ENCODE results near the gene PGF. TPM values are rescaled to one million over a fixed set of nuclear protein-coding genes. Genes with fewer than 3 reads are reported as not detected.

PGF gene
- total RNA-seq, 1 experiment from 2014 or later, result 6.4 TPM

DNA sequence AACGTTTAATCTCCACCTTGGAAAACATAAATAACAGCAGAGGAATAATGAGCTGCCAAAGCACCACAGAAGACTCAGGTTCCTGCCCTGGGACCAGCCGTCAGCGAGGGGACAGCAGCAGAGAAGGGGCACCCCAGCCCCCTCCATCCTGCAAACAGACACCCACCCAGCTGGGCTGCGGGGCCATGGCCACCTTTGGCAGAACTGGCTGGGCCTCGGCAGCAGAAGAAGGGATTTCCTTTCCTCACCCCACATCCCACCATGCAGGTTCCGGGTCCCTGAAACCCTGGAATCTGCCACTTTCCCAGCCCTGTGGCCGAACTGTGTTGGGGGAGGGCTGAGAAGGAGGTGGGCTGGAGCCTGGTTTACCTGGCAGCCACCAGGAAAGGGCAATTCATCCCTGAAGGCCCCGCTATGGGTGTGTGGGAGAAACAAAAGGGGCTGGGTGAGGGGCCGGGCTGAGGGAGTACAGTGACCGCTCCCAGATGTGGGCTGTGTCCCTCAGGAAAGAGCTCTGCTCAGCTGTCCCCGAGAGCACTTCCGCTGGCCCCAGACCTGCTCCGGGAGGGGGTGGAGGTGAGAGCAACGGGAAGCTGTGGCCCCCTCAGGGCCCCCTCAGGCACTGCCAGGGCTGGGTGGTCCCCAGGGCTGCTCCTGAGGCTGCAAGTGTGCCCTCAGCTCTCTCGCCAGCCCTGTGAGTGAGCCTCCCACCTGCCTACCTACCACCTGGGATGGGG lies 3.8 kb downstream of the PGF start:
- ChIA-PET RAD21 (ENCODE audit: low non-redundant PET in 1 of 2, low total read pairs in 2 of 2, uncharacterized antibody in 2 of 2, unreplicated experiment in 2 of 2) (no interaction called here), POLR2A (no interaction called here), CTCF (no interaction called here)
- Histone ChIP-seq H3K36me3 (ENCODE audit: control insufficient read depth in 1 of 2, insufficient read depth in 2 of 2, low read length in 2 of 2) (no peaks in the 10 kb centered on the region), H3K4me2 (ENCODE audit: low read length) (no peak overlapping the region), H3K9ac (ENCODE audit: low read length) (no peak overlapping the region), H3K27me3 (ENCODE audit: insufficient read depth, low read length) (no peaks in the 10 kb centered on the region), H3K4me3 (replicated peaks in 1 of 2; ENCODE audit: low read depth in 1 of 2, low read length in 2 of 2) (no peak overlapping the region), H2AFZ (ENCODE audit: low read depth, low read length, poor library complexity, severe bottlenecking) (no peak overlapping the region), H3K9me3 (ENCODE audit: control insufficient read depth in 1 of 2, insufficient read depth in 1 of 2, low read depth in 1 of 2, low read length in 2 of 2) (no peaks in the 10 kb centered on the region), H3K4me1 (ENCODE audit: control insufficient read depth in 1 of 2, insufficient read depth in 2 of 2, low read length in 2 of 2) (peaks cover 4 to 25% of the 10 kb centered on the region in 2 experiments; a peak in 3 of 4 replicates), H3K9me2 (ENCODE audit: insufficient read depth) (no peaks in the 10 kb centered on the region), H4K20me1 (ENCODE audit: insufficient read depth) (no peaks in the 10 kb centered on the region), H3K79me2 (ENCODE audit: insufficient read depth, low read length) (no peaks in the 10 kb centered on the region), H3K27ac (ENCODE audit: low read depth, low read length) (no peak overlapping the region)
- ATAC-seq, result no peak
- TF ChIP-seq JUND (IDR thresholded peaks at IDR 0.05) (no peak), FOSL1 (IDR thresholded peaks at IDR 0.05; ENCODE audit: low read depth) (no peak), CBX3 (IDR thresholded peaks at IDR 0.05; ENCODE audit: low read depth) (no peak), ELF1 (IDR thresholded peaks at IDR 0.05; ENCODE audit: borderline replicate concordance, low read depth) (no peak), REST (IDR thresholded peaks at IDR 0.05; ENCODE audit: low read depth) (no peak), MAX (IDR thresholded peaks at IDR 0.05) (no peak), EGR1 (IDR thresholded peaks at IDR 0.05; ENCODE audit: low read depth) (no peak), ZFX (IDR thresholded peaks at IDR 0.05) (no peak), POLR2A (IDR thresholded peaks at IDR 0.05; ENCODE audit: borderline replicate concordance, extremely low read depth, insufficient read depth, insufficient read length) (no peak), CEBPB (IDR thresholded peaks at IDR 0.05; ENCODE audit: low read depth) (no peak), SP1 (IDR thresholded peaks at IDR 0.05; ENCODE audit: low read depth) (no peak), EZH2phosphoT487 (IDR thresholded peaks at IDR 0.05; ENCODE audit: borderline replicate concordance) (no peak), YY1 (IDR thresholded peaks at IDR 0.05; ENCODE audit: extremely low read depth, insufficient replicate concordance, low read depth, low read length) (no peak)
- TF ChIP-seq, protein P1, sequence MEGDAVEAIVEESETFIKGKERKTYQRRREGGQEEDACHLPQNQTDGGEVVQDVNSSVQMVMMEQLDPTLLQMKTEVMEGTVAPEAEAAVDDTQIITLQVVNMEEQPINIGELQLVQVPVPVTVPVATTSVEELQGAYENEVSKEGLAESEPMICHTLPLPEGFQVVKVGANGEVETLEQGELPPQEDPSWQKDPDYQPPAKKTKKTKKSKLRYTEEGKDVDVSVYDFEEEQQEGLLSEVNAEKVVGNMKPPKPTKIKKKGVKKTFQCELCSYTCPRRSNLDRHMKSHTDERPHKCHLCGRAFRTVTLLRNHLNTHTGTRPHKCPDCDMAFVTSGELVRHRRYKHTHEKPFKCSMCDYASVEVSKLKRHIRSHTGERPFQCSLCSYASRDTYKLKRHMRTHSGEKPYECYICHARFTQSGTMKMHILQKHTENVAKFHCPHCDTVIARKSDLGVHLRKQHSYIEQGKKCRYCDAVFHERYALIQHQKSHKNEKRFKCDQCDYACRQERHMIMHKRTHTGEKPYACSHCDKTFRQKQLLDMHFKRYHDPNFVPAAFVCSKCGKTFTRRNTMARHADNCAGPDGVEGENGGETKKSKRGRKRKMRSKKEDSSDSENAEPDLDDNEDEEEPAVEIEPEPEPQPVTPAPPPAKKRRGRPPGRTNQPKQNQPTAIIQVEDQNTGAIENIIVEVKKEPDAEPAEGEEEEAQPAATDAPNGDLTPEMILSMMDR (IDR thresholded peaks at IDR 0.05 in 2 of 3, conservative IDR thresholded peaks at IDR 0.05 in 1 of 3; ENCODE audit: borderline replicate concordance in 1 of 3, insufficient read depth in 1 of 3, low read depth in 2 of 3, low read length in 2 of 3), result no peak
- TF ChIP-seq, protein P2, sequence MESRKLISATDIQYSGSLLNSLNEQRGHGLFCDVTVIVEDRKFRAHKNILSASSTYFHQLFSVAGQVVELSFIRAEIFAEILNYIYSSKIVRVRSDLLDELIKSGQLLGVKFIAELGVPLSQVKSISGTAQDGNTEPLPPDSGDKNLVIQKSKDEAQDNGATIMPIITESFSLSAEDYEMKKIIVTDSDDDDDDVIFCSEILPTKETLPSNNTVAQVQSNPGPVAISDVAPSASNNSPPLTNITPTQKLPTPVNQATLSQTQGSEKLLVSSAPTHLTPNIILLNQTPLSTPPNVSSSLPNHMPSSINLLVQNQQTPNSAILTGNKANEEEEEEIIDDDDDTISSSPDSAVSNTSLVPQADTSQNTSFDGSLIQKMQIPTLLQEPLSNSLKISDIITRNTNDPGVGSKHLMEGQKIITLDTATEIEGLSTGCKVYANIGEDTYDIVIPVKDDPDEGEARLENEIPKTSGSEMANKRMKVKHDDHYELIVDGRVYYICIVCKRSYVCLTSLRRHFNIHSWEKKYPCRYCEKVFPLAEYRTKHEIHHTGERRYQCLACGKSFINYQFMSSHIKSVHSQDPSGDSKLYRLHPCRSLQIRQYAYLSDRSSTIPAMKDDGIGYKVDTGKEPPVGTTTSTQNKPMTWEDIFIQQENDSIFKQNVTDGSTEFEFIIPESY (IDR thresholded peaks at IDR 0.05; ENCODE audit: extremely low read depth, insufficient replicate concordance, low read length), result no peak
- intact Hi-C loops (cut with micrococcal nuclease), result no loop called here
- BruUV-seq (replicated peaks), result no TSS peak
- DNase-seq (ENCODE audit: low read depth, low spot score), result no peak
